H9 (cell line): ENCODE results near the gene MYO18B. TPM values are rescaled to one million over a fixed set of nuclear protein-coding genes. Genes with fewer than 3 reads are reported as not detected.

Source experiments
- DNase-seq: peaks from one replicate; pipeline ENCODE4 v3.0.0-alpha.2; 2017
- H2AFZ ChIP-seq: one replicate; pipeline ENCODE4 v1.6.1; 2013; ENCODE audit warnings: mild to moderate bottlenecking, low read length, control low read depth, moderate library complexity
- H2AK5ac ChIP-seq: 2 replicates; pipeline ENCODE4 v1.6.1; 2013; ENCODE audit warnings: low read length, control low read depth, mixed read lengths; ENCODE audit not compliant: insufficient read length
- H2BK120ac ChIP-seq: one replicate; pipeline ENCODE4 v1.6.1; 2013; ENCODE audit warnings: low read depth, mild to moderate bottlenecking, low read length, control low read depth, inconsistent platforms; ENCODE audit not compliant: poor library complexity, severe bottlenecking
- H2BK12ac ChIP-seq: 2 replicates; pipeline ENCODE4 v1.6.1; 2013; ENCODE audit warnings: low read length, control low read depth, mixed read lengths, low read depth; ENCODE audit not compliant: insufficient read length
- H2BK15ac ChIP-seq: 2 replicates; pipeline ENCODE4 v1.6.1; 2013; ENCODE audit warnings: low read depth, low read length, control low read depth
- H2BK20ac ChIP-seq: one replicate; pipeline ENCODE4 v1.6.1; 2013; ENCODE audit warnings: low read depth, mild to moderate bottlenecking, low read length, control low read depth, inconsistent platforms; ENCODE audit not compliant: poor library complexity, severe bottlenecking
- H2BK5ac ChIP-seq: 2 replicates; pipeline ENCODE4 v1.6.1; 2013; ENCODE audit warnings: low read length, control low read depth, mixed read lengths; ENCODE audit not compliant: insufficient read length
- H3K14ac ChIP-seq: 2 replicates; pipeline ENCODE4 v1.6.1; 2013; ENCODE audit warnings: low read length, control low read depth; ENCODE audit not compliant: insufficient read depth
- H3K18ac ChIP-seq: 2 replicates; pipeline ENCODE4 v1.6.1; 2013; ENCODE audit warnings: low read depth, mild to moderate bottlenecking, mixed read lengths, low read length, control low read depth; ENCODE audit not compliant: insufficient read length
- H3K23ac ChIP-seq: 2 replicates; pipeline ENCODE4 v1.6.1; 2013; ENCODE audit warnings: low read length, control low read depth, mixed read lengths, low read depth; ENCODE audit not compliant: insufficient read length
- H3K23me2 ChIP-seq: 2 replicates; pipeline ENCODE4 v1.6.1; 2013; ENCODE audit warnings: low read depth, mild to moderate bottlenecking, mixed read lengths, low read length, control low read depth; ENCODE audit not compliant: insufficient read length, poor library complexity, severe bottlenecking
- H3K27ac ChIP-seq: 2 replicates; pipeline ENCODE4 v1.5.1; 2013; ENCODE audit warnings: low read length, control low read depth, mixed read lengths, low read depth; ENCODE audit not compliant: insufficient read length
- H3K27me3 ChIP-seq: 2 replicates; pipeline ENCODE4 v1.6.1; 2013; ENCODE audit warnings: low read length, control low read depth, inconsistent platforms; ENCODE audit not compliant: insufficient read depth
- H3K4ac ChIP-seq: 2 replicates; pipeline ENCODE4 v1.6.1; 2013; ENCODE audit warnings: low read depth, mild to moderate bottlenecking, control low read depth, inconsistent platforms, low read length, moderate library complexity
- H3K4me1 ChIP-seq: 2 replicates; pipeline ENCODE4 v1.6.1; 2013; ENCODE audit warnings: low read length, control low read depth, inconsistent platforms; ENCODE audit not compliant: insufficient read depth
- H3K4me2 ChIP-seq: 2 replicates; pipeline ENCODE4 v1.6.1; 2013; ENCODE audit warnings: low read length, control low read depth, mixed read lengths; ENCODE audit not compliant: insufficient read length, insufficient read depth
- H3K56ac ChIP-seq: 2 replicates; pipeline ENCODE4 v1.6.1; 2013; ENCODE audit warnings: low read depth, mild to moderate bottlenecking, mixed read lengths, low read length, control low read depth; ENCODE audit not compliant: insufficient read length
- H3K79me1 ChIP-seq: 2 replicates; pipeline ENCODE4 v1.6.1; 2013; ENCODE audit warnings: low read depth, mild to moderate bottlenecking, moderate library complexity, low read length, control low read depth, inconsistent platforms; ENCODE audit not compliant: insufficient read depth, poor library complexity, severe bottlenecking
- H3K79me2 ChIP-seq: 2 replicates; pipeline ENCODE4 v1.6.1; 2013; ENCODE audit warnings: low read length, control low read depth, inconsistent platforms; ENCODE audit not compliant: insufficient read depth
- H3K9ac ChIP-seq: 2 replicates; pipeline ENCODE4 v1.6.1; 2013; ENCODE audit warnings: low read length, control low read depth, mixed read lengths; ENCODE audit not compliant: insufficient read length; ENCODE audit errors: extremely low read depth
- H3K9me3 ChIP-seq: one replicate; pipeline ENCODE4 v1.6.1; 2013; ENCODE audit warnings: low read depth, low read length, inconsistent platforms; ENCODE audit not compliant: control insufficient read depth
- H3T11ph ChIP-seq: one replicate; pipeline ENCODE4 v1.6.1; 2013; ENCODE audit warnings: mild to moderate bottlenecking, low read length, control low read depth, inconsistent platforms
- H4K20me1 ChIP-seq: one replicate; pipeline ENCODE4 v1.6.1; 2013; ENCODE audit not compliant: control insufficient read depth, insufficient read length, insufficient read depth
- H4K5ac ChIP-seq: 2 replicates; pipeline ENCODE4 v1.6.1; 2013; ENCODE audit warnings: low read depth, mild to moderate bottlenecking, mixed read lengths, low read length, control low read depth; ENCODE audit not compliant: insufficient read length
- H4K8ac ChIP-seq: replicated peaks from 2 replicates; pipeline ENCODE4 v1.6.1; 2013; ENCODE audit warnings: low read length, control low read depth, mixed read lengths, low read depth; ENCODE audit not compliant: insufficient read length
- H4K91ac ChIP-seq: 2 replicates; pipeline ENCODE4 v1.6.1; 2013; ENCODE audit warnings: low read depth, mild to moderate bottlenecking, moderate library complexity, mixed read lengths, low read length, control low read depth; ENCODE audit not compliant: insufficient read length
- H3K27ac Mint-ChIP-seq, 3 experiments: 2 replicates in 2 of 3; 3 replicates in 1 of 3; pipeline ENCODE4 v1.8.0; 2020 to 2021; ENCODE audit warnings: mixed read lengths in 3 of 3, mild to moderate bottlenecking in 1 of 3, moderate library complexity in 1 of 3
- H3K27me3 Mint-ChIP-seq: 2 replicates; pipeline ENCODE4 v1.8.0; 2021; ENCODE audit warnings: low read depth, mild to moderate bottlenecking, moderate library complexity, mixed read lengths
- H3K36me3 Mint-ChIP-seq, 3 experiments: 2 replicates in 2 of 3; 3 replicates in 1 of 3; pipeline ENCODE4 v1.8.0; 2020 to 2021; ENCODE audit warnings: low read depth in 3 of 3, mixed read lengths in 3 of 3; ENCODE audit not compliant: insufficient read depth in 1 of 3
- H3K4me1 Mint-ChIP-seq, 2 experiments: 2 replicates each; pipeline ENCODE4 v1.8.0; 2020; ENCODE audit warnings: mixed read lengths in 2 of 2
- H3K4me3 Mint-ChIP-seq, 2 experiments: 2 replicates in 1 of 2; 3 replicates in 1 of 2; pipeline ENCODE4 v1.8.0; 2020 to 2021; ENCODE audit warnings: mild to moderate bottlenecking in 2 of 2, mixed read lengths in 2 of 2, moderate library complexity in 1 of 2
- H3K9me3 Mint-ChIP-seq, 2 experiments: 2 replicates in 1 of 2; 3 replicates in 1 of 2; pipeline ENCODE4 v1.8.0; 2020; ENCODE audit warnings: mild to moderate bottlenecking in 2 of 2, mixed read lengths in 2 of 2, moderate library complexity in 1 of 2
- CTCF ChIP-seq: fragments of 200-600 bp; sonication (generic); conservative IDR thresholded peaks from 3 replicates; pipeline ENCODE4 v1.8.0; 2021; ENCODE audit warnings: antibody characterized with exemption, mild to moderate bottlenecking
- WGBS: extraction: QIAGEN DNeasy Blood & Tissue Kit; methylation state at CpG from one replicate; pipeline ENCODE4 v1.1.7; 2013; ENCODE audit warnings: missing lambda C conversion rate, low lambda C conversion rate, mixed read lengths; ENCODE audit not compliant: insufficient read length; ENCODE audit errors: extremely low coverage; 5-methylcytosine and 5-hydroxymethylcytosine counted together
- total RNA-seq: library from RNA; stranded (reverse); gene quantifications from 2 replicates; pipeline ENCODE4 v1.2.1, GENCODE V29; 2021

The MYO18B gene
- total RNA-seq, 1 experiment from 2014 or later = 0.46 TPM

- Mint-ChIP-seq H3K27ac (peak overlapping the region in 2 of 3 experiments; percentile 73 to 76; a peak in 2 of 7 replicates), H3K9me3 (peaks cover 2 to 4% of the 10 kb centered on the region in 2 experiments; a peak in 1 of 5 replicates), H3K4me3 (peak overlapping the region in 1 of 2 experiments; percentile 58; a peak in 3 of 5 replicates), H3K36me3 (no peaks in the 10 kb centered on the region; a peak in 2 of 7 replicates), H3K4me1 (peaks cover 67 to 69% of the 10 kb centered on the region in 2 experiments), H3K27me3 (peaks cover 1% of the 10 kb centered on the region; the same call in 1 of the 2 replicates)
- no peak overlapping the region for H2AFZ ChIP-seq
- peak overlapping the region; percentile 67 for H3K18ac ChIP-seq
- H3K4ac ChIP-seq = no peak overlapping the region
- no peak overlapping the region for H3K4me2 ChIP-seq
- no peaks in the 10 kb centered on the region for H3K79me2 ChIP-seq
- H2BK5ac ChIP-seq = no peak overlapping the region
- H3K79me1 ChIP-seq = no peaks in the 10 kb centered on the region
- WGBS = no CpG with 5 or more reads among the region's 4 CpGs
- no peak overlapping the region for H2BK20ac ChIP-seq
- H3K27ac ChIP-seq = no peak overlapping the region
- H2BK15ac ChIP-seq = no peak overlapping the region
- H3K23ac ChIP-seq = no peak overlapping the region
- no peak overlapping the region for H2BK120ac ChIP-seq
- no peak overlapping the region for H4K91ac ChIP-seq
- H4K8ac ChIP-seq = no peak overlapping the region
- no peaks in the 10 kb centered on the region; the same call in 1 of the 2 replicates for H3K27me3 ChIP-seq
- peaks cover 12% of the 10 kb centered on the region for H3K4me1 ChIP-seq
- no peak overlapping the region for H3T11ph ChIP-seq
- no peak overlapping the region for H3K56ac ChIP-seq
- no peak overlapping the region for H3K9ac ChIP-seq
- no peaks in the 10 kb centered on the region for H3K9me3 ChIP-seq
- no peak overlapping the region for H2BK12ac ChIP-seq
- TF ChIP-seq CTCF = no peak
- no peak overlapping the region for H2AK5ac ChIP-seq
- no peaks in the 10 kb centered on the region for H3K23me2 ChIP-seq
- no peak for DNase-seq
- H3K14ac ChIP-seq = no peak overlapping the region; the same call in 1 of the 2 replicates
- H4K5ac ChIP-seq = no peak overlapping the region
- H4K20me1 ChIP-seq = no peaks in the 10 kb centered on the region
Measured at GRCh38 chr22:25930083-25930482, 188.1 kb downstream of the MYO18B start.
